ENCODE results near the gene NPEPL1. TPM values are rescaled to one million over a fixed set of nuclear protein-coding genes. Genes with fewer than 3 reads are reported as not detected.

The NPEPL1 gene
- polyA plus RNA-seq, 1 donor (not counting 4 experiments of a cell fraction or from before 2014, with no cell fraction given), result 4.4 TPM

DNA sequence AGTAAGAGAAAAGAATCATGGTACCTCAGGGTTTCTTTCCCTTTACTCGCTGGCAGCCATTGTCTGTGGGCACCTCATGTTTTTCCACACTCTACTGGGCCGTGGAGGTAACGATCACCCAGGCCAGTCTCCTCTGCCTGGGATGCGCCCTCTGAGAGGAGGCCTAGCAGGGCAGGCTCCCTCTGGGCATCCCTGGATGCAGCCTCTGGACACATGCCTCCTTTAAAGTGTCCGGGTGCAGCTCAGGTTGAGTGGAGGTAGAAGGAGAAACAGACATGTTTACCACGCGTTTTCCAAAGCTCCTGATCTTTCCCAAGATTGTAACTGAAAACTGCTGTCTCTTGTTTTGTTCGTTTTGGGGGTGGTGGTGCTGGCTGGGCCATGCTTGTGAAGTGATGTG lies 13.8 kb upstream of the NPEPL1 start:
- Histone ChIP-seq H3K4me1 (ENCODE audit: control insufficient read depth, extremely low read depth, insufficient read depth, low read length) (no peaks in the 10 kb centered on the region), H3K9me1 (ENCODE audit: control insufficient read depth, extremely low read depth, insufficient read depth, low read length) (no peaks in the 10 kb centered on the region), H2AFZ (ENCODE audit: control insufficient read depth, low read length) (no peak overlapping the region), H3K9me3 (ENCODE audit: control insufficient read depth, low read depth, low read length) (no peaks in the 10 kb centered on the region), H3K4me3 (ENCODE audit: control insufficient read depth in 2 of 3, extremely low read depth in 1 of 3, insufficient read depth in 2 of 3, low read depth in 1 of 3, low read length in 3 of 3) (no peak overlapping the region), H3K27ac (ENCODE audit: control insufficient read depth, insufficient read depth, low read length) (no peak overlapping the region), H3K4me2 (ENCODE audit: control insufficient read depth, extremely low read depth, insufficient read depth, low read depth, low read length) (no peak overlapping the region), H3K79me2 (ENCODE audit: control insufficient read depth, insufficient read depth, low read length) (no peaks in the 10 kb centered on the region), H4K20me1 (ENCODE audit: control insufficient read depth, extremely low read depth, insufficient read depth, low read length) (no peaks in the 10 kb centered on the region), H3K27me3 (ENCODE audit: control insufficient read depth, extremely low read depth, insufficient read depth, low read length) (no peaks in the 10 kb centered on the region), H3K36me3 (ENCODE audit: control insufficient read depth in 2 of 2, extremely low read depth in 1 of 2, insufficient read depth in 2 of 2, low read length in 2 of 2) (peaks cover 19 to 23% of the 10 kb centered on the region in 2 experiments), H3K9ac (ENCODE audit: control insufficient read depth, extremely low read depth, insufficient read depth, low read length) (no peak overlapping the region)
- FAIRE-seq (no peak), DNase-seq (ENCODE audit: low read depth, low spot score) (no peak)
- no peak for TF ChIP-seq EZH2 (IDR thresholded peaks at IDR 0.05; ENCODE audit: low read length)
- TF ChIP-seq, protein P1, sequence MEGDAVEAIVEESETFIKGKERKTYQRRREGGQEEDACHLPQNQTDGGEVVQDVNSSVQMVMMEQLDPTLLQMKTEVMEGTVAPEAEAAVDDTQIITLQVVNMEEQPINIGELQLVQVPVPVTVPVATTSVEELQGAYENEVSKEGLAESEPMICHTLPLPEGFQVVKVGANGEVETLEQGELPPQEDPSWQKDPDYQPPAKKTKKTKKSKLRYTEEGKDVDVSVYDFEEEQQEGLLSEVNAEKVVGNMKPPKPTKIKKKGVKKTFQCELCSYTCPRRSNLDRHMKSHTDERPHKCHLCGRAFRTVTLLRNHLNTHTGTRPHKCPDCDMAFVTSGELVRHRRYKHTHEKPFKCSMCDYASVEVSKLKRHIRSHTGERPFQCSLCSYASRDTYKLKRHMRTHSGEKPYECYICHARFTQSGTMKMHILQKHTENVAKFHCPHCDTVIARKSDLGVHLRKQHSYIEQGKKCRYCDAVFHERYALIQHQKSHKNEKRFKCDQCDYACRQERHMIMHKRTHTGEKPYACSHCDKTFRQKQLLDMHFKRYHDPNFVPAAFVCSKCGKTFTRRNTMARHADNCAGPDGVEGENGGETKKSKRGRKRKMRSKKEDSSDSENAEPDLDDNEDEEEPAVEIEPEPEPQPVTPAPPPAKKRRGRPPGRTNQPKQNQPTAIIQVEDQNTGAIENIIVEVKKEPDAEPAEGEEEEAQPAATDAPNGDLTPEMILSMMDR (optimal IDR thresholded peaks at IDR 0.05 in 1 of 3, IDR thresholded peaks at IDR 0.05 in 1 of 3, conservative IDR thresholded peaks at IDR 0.05 in 1 of 3; ENCODE audit: extremely low read depth in 1 of 3, insufficient read depth in 2 of 3, low read length in 3 of 3), result no peak
- dilution Hi-C loops (cut with MboI; ENCODE audit: extremely low pct_ligation_motif_present, low sequenced_read_pairs), result no loop called here

DNA sequence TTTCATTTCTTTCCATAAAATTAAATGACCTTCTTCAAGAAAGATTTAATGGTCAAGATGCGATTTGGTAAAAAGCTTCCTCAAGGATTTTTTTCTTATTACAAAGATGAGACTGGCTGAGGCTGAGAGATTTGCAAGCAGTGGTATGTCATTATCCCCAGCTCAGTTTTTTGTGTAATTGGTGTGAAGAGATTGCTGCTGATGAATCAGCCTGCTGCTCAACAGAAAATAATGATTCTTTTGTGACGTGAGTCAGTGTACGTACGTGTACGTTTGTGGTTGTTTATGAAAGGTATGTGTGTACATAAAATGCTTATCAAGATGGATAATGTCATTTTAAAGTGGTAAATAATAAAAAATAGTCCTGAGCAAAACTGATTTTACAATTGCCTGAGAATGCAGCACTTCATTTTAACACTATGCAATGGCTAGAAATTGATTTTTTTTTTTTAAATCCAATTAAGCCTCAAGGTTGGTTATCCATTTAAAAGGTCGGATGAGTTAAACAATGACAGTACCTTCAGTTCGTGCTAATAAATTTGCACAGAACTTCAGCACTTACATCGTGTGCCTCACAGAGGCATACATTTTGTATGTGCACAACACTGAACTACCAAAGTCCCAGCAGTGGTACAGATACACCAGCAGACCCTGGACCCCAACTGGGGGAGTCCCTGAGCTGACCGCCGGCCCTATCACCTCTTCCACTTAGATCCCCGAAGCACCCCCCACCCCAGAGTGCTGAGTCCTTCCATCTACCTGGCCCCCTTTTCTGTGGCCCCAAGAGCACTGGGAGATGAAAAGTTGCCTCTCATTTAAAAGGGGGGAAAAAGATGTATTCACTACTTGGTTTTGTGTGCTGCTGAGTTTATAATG lies 9.7 kb upstream of the NPEPL1 start:
- no peak overlapping the region for H3K9ac ChIP-seq (ENCODE audit: control insufficient read depth, extremely low read depth, insufficient read depth, low read length)
- H3K27me3 ChIP-seq (ENCODE audit: control insufficient read depth, extremely low read depth, insufficient read depth, low read length), result no peaks in the 10 kb centered on the region
- no peaks in the 10 kb centered on the region for H3K9me3 ChIP-seq (ENCODE audit: control insufficient read depth, low read depth, low read length)
- no peak for FAIRE-seq
- dilution Hi-C loops (cut with MboI; ENCODE audit: extremely low pct_ligation_motif_present, low sequenced_read_pairs), result no loop called here
- DNase-seq (ENCODE audit: low read depth, low spot score), result peak; percentile 4
- no peak overlapping the region for H2AFZ ChIP-seq (ENCODE audit: control insufficient read depth, low read length)
- H3K79me2 ChIP-seq (ENCODE audit: control insufficient read depth, insufficient read depth, low read length), result no peaks in the 10 kb centered on the region
- H3K4me3 ChIP-seq (ENCODE audit: control insufficient read depth in 2 of 3, extremely low read depth in 1 of 3, insufficient read depth in 2 of 3, low read depth in 1 of 3, low read length in 3 of 3), result no peak overlapping the region
- peaks cover 4 to 10% of the 10 kb centered on the region in 2 experiments for H3K36me3 ChIP-seq (ENCODE audit: control insufficient read depth in 2 of 2, extremely low read depth in 1 of 2, insufficient read depth in 2 of 2, low read length in 2 of 2)
- H3K27ac ChIP-seq (ENCODE audit: control insufficient read depth, insufficient read depth, low read length), result no peak overlapping the region
- TF ChIP-seq, protein P1 (optimal IDR thresholded peaks at IDR 0.05 in 1 of 3, IDR thresholded peaks at IDR 0.05 in 1 of 3, conservative IDR thresholded peaks at IDR 0.05 in 1 of 3; ENCODE audit: extremely low read depth in 1 of 3, insufficient read depth in 2 of 3, low read length in 3 of 3), result no peak
- no peak for TF ChIP-seq EZH2 (IDR thresholded peaks at IDR 0.05; ENCODE audit: low read length)
- H4K20me1 ChIP-seq (ENCODE audit: control insufficient read depth, extremely low read depth, insufficient read depth, low read length), result no peaks in the 10 kb centered on the region
- no peaks in the 10 kb centered on the region for H3K9me1 ChIP-seq (ENCODE audit: control insufficient read depth, extremely low read depth, insufficient read depth, low read length)
- no peaks in the 10 kb centered on the region for H3K4me1 ChIP-seq (ENCODE audit: control insufficient read depth, extremely low read depth, insufficient read depth, low read length)
- no peak overlapping the region for H3K4me2 ChIP-seq (ENCODE audit: control insufficient read depth, extremely low read depth, insufficient read depth, low read depth, low read length)
